GM12872 (cell line): ENCODE measurements around the gene PRAC1.

Experiments used
- CTCF ChIP-seq: IDR thresholded peaks from 3 replicates; pipeline ENCODE4 v1.5.1; 2011; ENCODE audit warnings: low read depth, mild to moderate bottlenecking, low read length, moderate library complexity; ENCODE audit not compliant: insufficient read depth

PRAC1 gene

GRCh38 chr17:48745381-48746275 is 23.3 kb upstream of the PRAC1 start:
- no peak for TF ChIP-seq CTCF

GRCh38 chr17:48740537-48740936 is 18.2 kb upstream of the PRAC1 start:
- TF ChIP-seq CTCF: no peak

- TF ChIP-seq CTCF: no peak
These were observed 16.6 kb upstream of the PRAC1 start for GRCh38 chr17:48738803-48739526.

GRCh38 chr17:48738424-48738802 is 16.1 kb upstream of the PRAC1 start:
- no peak for TF ChIP-seq CTCF

- TF ChIP-seq CTCF: no peak
These were observed 15.2 kb upstream of the PRAC1 start for GRCh38 chr17:48737330-48738043.

- TF ChIP-seq CTCF: no peak
These were observed 12.7 kb upstream of the PRAC1 start for GRCh38 chr17:48735062-48735351.
